ENCODE data around the gene EGFR. TPM values are rescaled to one million over a fixed set of nuclear protein-coding genes. Genes with fewer than 3 reads are reported as not detected.
"Not testable (repeated sequence)": the region's sequence is repeated elsewhere in the genome, so short reads cannot be mapped to it uniquely, and the experiment has no call there.

Gene EGFR
- total RNA-seq, 4 donors from 2014 or later = 79.3 to 125 (median 110) TPM

GRCh38 chr7:55165176-55165861 lies 146.5 kb downstream of the EGFR start:
- 92% methylated on average over 13 of the region's 13 CpGs for WGBS
- no peak for DNase-seq (ENCODE audit: extremely low spot score)
- no peaks in the 10 kb centered on the region for H3K27me3 ChIP-seq
- intact Hi-C loops (cut with DNase I) = no loop called here
- no peaks in the 10 kb centered on the region for H3K4me1 ChIP-seq
- H3K27ac ChIP-seq (replicated peaks in 1 of 4) = no peak overlapping the region
- peaks cover 32 to 78% (median 53%) of the 10 kb centered on the region in 4 donors for H3K36me3 ChIP-seq
- H3K4me3 ChIP-seq = no peak overlapping the region
- H3K9me3 ChIP-seq = no peaks in the 10 kb centered on the region
- TF ChIP-seq EP300 (IDR thresholded peaks at IDR 0.05) = no peak
- no peak for TF ChIP-seq CTCF (IDR thresholded peaks at IDR 0.05)
- TF ChIP-seq POLR2AphosphoS5 (IDR thresholded peaks at IDR 0.05) = no peak
- no peak for TF ChIP-seq POLR2A (IDR thresholded peaks at IDR 0.05; ENCODE audit: low read depth)

GRCh38 chr7:55167296-55167695 lies 148.5 kb downstream of the EGFR start:
- H3K4me1 ChIP-seq; H3K27ac ChIP-seq (replicated peaks in 1 of 4); DNase-seq (ENCODE audit: extremely low spot score); intact Hi-C loops (cut with DNase I); H3K9me3 ChIP-seq; H3K27me3 ChIP-seq; H3K4me3 ChIP-seq: not testable (repeated sequence)
- WGBS = 79% methylated on average over 4 of the region's 4 CpGs
- peaks cover 38 to 78% (median 56%) of the 10 kb centered on the region in 4 donors for H3K36me3 ChIP-seq

DNA sequence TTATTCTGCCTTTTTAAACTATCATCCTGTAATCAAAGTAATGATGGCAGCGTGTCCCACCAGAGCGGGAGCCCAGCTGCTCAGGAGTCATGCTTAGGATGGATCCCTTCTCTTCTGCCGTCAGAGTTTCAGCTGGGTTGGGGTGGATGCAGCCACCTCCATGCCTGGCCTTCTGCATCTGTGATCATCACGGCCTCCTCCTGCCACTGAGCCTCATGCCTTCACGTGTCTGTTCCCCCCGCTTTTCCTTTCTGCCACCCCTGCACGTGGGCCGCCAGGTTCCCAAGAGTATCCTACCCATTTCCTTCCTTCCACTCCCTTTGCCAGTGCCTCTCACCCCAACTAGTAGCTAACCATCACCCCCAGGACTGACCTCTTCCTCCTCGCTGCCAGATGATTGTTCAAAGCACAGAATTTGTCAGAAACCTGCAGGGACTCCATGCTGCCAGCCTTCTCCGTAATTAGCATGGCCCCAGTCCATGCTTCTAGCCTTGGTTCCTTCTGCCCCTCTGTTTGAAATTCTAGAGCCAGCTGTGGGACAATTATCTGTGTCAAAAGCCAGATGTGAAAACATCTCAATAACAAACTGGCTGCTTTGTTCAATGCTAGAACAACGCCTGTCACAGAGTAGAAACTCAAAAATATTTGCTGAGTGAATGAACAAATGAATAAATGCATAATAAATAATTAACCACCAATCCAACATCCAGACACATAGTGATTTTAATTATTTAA lies 151.7 kb downstream of the EGFR start:
- H3K27me3 ChIP-seq = no peaks in the 10 kb centered on the region
- no peaks in the 10 kb centered on the region for H3K9me3 ChIP-seq
- no peak for TF ChIP-seq CTCF (IDR thresholded peaks at IDR 0.05)
- TF ChIP-seq POLR2AphosphoS5 (IDR thresholded peaks at IDR 0.05) = no peak
- TF ChIP-seq POLR2A (IDR thresholded peaks at IDR 0.05; ENCODE audit: low read depth) = no peak
- no peak for TF ChIP-seq EP300 (IDR thresholded peaks at IDR 0.05)
- peaks cover 52 to 78% (median 63%) of the 10 kb centered on the region in 4 donors for H3K36me3 ChIP-seq
- H3K4me1 ChIP-seq = no peaks in the 10 kb centered on the region
- 80% methylated on average over 11 of the region's 11 CpGs for WGBS
- no peak overlapping the region for H3K4me3 ChIP-seq
- DNase-seq (ENCODE audit: extremely low spot score) = no peak
- no peak overlapping the region for H3K27ac ChIP-seq (replicated peaks in 1 of 4)
- intact Hi-C loops (cut with DNase I) = no loop called here

- 76% methylated on average over 7 of the region's 7 CpGs for WGBS
- Histone ChIP-seq H3K9me3 (no peaks in the 10 kb centered on the region), H3K27me3 (no peaks in the 10 kb centered on the region), H3K36me3 (peaks cover 45 to 75% (median 57%) of the 10 kb centered on the region in 4 donors), H3K4me3 (no peak overlapping the region), H3K4me1 (no peaks in the 10 kb centered on the region), H3K27ac (replicated peaks in 1 of 4) (no peak overlapping the region)
- no peak for DNase-seq (ENCODE audit: extremely low spot score)
- TF ChIP-seq CTCF (IDR thresholded peaks at IDR 0.05) (no peak), POLR2A (IDR thresholded peaks at IDR 0.05; ENCODE audit: low read depth) (no peak), EP300 (IDR thresholded peaks at IDR 0.05) (no peak)
- intact Hi-C loops (cut with DNase I) = no loop called here
Measured at GRCh38 chr7:55171157-55171556, 152.3 kb downstream of the EGFR start.

DNA sequence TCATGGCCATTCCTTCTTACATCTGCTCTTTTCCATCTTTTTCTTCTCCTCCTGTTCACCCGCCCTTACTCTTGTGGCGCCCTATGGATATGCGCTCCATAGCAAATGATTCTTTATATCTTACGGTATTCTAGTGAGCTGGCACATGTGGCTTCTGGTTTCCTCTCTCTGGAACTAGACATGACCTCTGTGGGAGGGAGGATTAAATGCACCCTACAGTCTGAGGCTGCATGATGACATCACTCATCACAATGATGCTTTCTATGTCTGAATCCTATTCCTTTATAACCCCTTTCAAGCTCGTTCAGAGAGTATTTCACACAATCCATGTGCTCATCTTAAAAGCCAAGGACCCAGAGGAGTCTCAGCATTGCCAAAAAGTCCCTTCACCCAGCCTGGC lies 153.3 kb downstream of the EGFR start:
- intact Hi-C loops (cut with DNase I) = no loop called here
- no peaks in the 10 kb centered on the region for H3K27me3 ChIP-seq
- 93% methylated on average over 5 of the region's 5 CpGs for WGBS

More for the DNA sequence above, 153.3 kb downstream of the EGFR start:
- no peak overlapping the region for H3K27ac ChIP-seq (replicated peaks in 1 of 4)
- H3K9me3 ChIP-seq = no peaks in the 10 kb centered on the region
- H3K4me1 ChIP-seq = peaks cover 3 to 4% (median 4%) of the 10 kb centered on the region in 4 donors
- TF ChIP-seq CTCF (IDR thresholded peaks at IDR 0.05) = no peak
- no peak for TF ChIP-seq POLR2A (IDR thresholded peaks at IDR 0.05; ENCODE audit: low read depth)
- no peak for DNase-seq (ENCODE audit: extremely low spot score)
- H3K4me3 ChIP-seq = no peak overlapping the region
- peaks cover 45 to 79% (median 52%) of the 10 kb centered on the region in 4 donors for H3K36me3 ChIP-seq

Data from esophagus muscularis mucosa (tissue), 4 donors.